Kasumi-1 (cell line): ENCODE results near the gene UBD.

Source experiments
- DNase-seq, 2 experiments: peaks; one replicate each; lab custom pipeline; 2025; lab: John Stamatoyannopoulos, UW

Gene UBD

DNA sequence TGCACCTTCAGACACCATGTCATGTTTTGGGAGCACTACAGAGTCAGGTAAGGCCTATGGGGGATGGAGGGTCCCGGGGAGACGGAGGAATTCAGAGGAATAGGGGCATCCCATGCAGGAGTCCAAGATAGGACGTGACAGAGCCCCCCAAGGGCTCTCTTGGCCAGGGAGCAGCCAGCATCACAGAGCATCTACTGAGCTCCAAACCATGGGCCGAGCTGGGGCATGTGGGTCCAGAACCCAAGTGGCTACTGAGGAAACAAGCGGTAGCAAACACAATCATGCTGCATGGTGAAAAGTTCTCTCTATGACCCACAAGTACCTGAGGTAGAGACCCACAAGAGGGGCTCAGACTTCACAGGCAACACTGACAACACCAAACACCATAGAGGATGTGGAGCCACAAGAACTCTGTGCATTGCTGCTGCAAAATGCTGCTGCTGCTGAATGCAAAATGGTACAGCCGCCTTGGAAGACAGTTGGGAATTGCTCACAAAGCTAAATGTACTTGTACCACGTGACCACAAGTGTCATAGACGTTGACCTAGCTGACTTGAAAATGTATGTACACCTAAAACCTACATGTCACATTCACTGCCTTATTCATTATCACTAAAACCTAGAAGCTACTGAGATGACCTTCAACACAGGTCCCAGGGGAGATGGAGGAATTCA is 38.4 kb downstream of the UBD start:
- DNase-seq: no peak

DNA sequence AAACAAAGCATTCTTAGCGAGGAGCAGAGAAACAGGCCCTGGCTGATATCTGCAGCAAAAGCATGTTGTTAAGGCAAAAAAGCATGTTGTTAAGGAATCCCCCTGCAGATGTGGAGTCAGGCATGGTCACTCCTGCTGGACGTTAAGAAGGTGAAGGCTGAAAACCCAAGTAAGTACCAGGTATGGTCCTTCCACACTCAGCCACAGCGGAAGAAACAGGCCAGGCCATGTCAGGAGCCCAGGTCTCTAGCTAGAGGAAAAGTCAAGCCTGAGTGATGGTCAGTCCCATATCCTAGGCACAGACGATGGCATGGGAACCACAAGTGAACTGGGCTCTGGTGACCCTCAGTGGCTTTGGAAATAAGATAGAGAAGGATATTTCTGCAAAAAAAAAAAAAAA is 39.3 kb downstream of the UBD start:
- no peak for DNase-seq

DNA sequence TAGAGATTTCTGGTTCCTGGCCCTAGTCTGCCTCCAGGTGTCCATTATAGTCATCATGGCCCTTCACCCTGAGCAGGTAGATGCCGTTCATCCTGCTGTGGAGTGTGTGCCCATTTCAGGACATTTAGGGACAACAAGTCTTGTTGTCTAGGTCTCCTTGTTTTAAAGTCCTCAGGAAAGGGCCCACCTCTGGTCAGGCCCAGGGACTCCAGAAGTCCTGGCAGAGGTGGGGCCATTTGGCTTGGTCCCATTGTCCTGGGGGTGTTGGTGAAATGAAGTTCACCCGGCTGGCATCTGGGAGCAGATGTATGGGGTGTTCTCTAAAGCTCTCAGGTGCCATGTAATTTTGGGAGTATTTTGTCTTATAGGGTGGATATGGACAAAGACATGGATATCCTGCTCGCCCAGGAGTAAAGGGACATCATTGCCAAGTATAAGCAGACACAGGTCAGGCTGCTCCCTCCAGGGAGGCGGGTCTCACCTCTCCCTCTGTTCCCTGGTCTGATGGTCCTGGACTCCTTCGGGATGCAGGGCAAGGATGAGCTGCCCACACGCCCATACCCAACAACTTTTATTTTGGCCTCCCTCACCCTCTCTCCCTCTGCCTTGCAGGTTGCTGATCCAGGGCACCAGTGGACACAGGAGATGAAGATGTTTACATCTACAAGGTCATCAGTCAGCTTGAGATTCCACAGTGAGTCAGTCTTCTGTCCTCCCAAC is 40.1 kb downstream of the UBD start:
- DNase-seq: no peak

GRCh38 chr6:29517728-29518440 is 41.6 kb downstream of the UBD start:
- no peak for DNase-seq

DNA sequence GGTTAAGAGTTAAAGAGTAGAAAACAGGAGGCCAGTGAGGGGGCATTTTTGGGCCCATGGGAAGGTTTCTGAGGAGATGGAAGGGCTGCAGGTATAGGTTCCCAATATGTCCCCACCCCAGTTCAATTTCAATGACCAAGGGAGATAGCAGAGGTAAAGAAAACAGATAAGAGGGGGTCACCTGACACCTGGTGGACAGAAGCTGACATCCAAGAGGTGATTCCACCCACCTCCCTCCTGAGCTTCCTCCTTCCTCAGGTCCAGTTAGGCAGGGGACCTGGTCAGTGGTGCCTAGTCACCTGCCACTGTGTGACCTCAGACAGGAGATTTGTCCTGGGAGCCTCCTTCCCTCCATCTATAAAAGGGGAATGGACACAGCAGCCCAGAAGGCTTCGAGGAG is 42.3 kb downstream of the UBD start:
- no peak for DNase-seq

DNA sequence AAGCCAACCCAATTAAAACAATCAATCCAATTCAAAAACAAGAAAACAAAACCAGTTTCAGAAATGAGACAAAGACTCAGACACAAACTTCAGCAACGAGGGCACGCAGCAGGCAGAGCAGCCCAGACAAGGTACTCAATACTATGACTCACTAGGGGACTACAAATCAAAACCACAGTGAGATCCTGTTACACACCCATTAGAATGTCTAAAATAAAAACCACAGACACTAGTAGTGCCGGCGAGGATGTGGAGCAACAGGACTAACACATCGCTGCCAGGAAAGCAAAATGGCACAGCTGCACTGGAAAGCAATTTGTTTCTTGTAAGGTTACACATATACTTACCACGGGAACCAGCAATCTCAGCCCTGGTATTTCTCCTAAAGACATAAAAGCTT is 43.4 kb downstream of the UBD start:
- peak; percentile 82 to 85 for DNase-seq

DNA sequence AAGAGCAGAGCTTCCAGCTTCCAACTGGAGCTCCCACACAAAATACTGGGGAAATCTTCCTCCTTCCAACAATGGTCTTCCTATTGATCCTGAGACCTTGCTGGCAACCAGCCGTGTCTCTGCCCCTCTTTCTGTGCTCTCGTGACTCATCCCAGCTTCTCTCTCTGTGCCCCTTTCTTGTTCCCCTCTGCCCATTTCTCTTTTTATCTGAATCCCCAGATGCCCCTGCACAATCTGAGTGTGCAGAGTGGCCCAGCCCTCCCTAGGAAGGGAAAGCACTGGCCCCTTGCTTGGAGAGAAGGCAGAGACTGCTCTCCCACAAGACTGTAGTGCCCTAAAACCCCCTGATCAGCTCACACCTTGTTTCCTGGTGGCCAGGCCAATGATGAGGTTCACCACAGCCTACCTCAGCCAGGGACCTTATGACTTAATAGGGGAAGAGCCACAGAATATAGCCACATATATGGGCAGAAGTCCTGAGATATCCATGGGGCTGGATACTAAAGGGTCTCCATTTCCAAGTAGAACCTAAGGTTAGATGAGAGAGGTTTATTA is 48.7 kb downstream of the UBD start:
- no peak for DNase-seq

- DNase-seq: no peak
Observed at GRCh38 chr6:29510202-29510601, 49.3 kb downstream of the UBD start.

DNA sequence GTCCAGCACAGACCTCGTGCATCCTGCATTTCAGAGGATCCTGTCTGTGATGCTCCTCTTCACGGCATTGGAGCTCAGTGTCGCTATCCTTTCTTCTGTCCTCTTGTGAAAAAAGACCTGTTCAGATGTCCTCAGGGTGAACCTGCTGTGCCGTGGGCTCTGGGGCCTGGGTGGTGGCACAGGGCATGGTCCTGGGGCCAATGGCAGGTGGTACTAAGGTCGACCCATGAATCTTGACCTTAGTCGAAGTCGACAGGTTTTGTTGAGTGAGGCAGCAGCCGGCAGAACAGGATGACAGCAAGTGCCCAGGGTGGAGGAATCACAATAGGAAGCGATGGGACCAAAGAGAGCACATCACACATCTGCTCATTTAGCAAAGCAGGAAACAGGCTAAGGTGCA is 49.8 kb downstream of the UBD start:
- DNase-seq: no peak

- DNase-seq: no peak
Observed at GRCh38 chr6:29509239-29509638, 50.3 kb downstream of the UBD start.

- DNase-seq: no peak
Observed at GRCh38 chr6:29507319-29507718, 52.2 kb downstream of the UBD start.

- DNase-seq: no peak
Observed at GRCh38 chr6:29506446-29507067, 53.0 kb downstream of the UBD start.

GRCh38 chr6:29505808-29506207 is 53.7 kb downstream of the UBD start:
- DNase-seq: no peak
